GM23338 (cell line): ENCODE measurements around the gene PMCH.

ENCODE experiments used
- CREB1 ChIP-seq: fragments of 250-450 bp; sonication (Bioruptor Pico); IDR thresholded peaks from 2 replicates; pipeline ENCODE4 v1.5.0; 2020; ENCODE audit warnings: low read depth, mild to moderate bottlenecking, moderate library complexity
- POLR2AphosphoS5 ChIP-seq: IDR thresholded peaks from 2 replicates; pipeline ENCODE4 v1.6.1; 2016; ENCODE audit warnings: antibody characterized with exemption, low read depth
- TF ChIP-seq, protein P1 (sequence below), 2 experiments: fragments of 200-600 bp in 1 of 2; sonication (generic) in 1 of 2; conservative IDR thresholded peaks; 2 replicates each; pipeline versions ENCODE4 v1.5.1 to v1.6.1; 2016 to 2017; ENCODE audit warnings: antibody characterized with exemption in 2 of 2, low read depth in 2 of 2, mild to moderate bottlenecking in 2 of 2, moderate library complexity in 1 of 2

DNA sequence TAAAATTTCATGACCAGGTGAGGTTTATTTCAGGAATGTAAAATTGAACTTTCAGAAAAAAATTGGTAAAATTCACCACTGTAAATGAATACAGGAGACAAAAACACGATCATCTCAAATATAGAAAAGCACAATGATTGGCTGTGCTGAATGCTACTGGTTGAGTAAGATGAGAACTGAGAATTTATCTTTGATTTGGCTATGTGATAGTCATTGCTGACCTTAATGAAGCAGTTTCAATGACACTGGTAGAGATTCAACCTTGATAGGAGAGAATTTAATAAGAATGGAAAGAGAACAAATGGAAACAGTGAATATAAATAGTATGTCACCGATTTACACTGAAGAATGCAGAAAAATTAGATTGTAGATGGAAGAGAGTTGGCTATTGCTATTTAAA is 6.4 kb upstream of the PMCH start:
- TF ChIP-seq CREB1 (CRISPR knock-in tag) (no peak), POLR2AphosphoS5 (no peak)
- TF ChIP-seq, protein P1, sequence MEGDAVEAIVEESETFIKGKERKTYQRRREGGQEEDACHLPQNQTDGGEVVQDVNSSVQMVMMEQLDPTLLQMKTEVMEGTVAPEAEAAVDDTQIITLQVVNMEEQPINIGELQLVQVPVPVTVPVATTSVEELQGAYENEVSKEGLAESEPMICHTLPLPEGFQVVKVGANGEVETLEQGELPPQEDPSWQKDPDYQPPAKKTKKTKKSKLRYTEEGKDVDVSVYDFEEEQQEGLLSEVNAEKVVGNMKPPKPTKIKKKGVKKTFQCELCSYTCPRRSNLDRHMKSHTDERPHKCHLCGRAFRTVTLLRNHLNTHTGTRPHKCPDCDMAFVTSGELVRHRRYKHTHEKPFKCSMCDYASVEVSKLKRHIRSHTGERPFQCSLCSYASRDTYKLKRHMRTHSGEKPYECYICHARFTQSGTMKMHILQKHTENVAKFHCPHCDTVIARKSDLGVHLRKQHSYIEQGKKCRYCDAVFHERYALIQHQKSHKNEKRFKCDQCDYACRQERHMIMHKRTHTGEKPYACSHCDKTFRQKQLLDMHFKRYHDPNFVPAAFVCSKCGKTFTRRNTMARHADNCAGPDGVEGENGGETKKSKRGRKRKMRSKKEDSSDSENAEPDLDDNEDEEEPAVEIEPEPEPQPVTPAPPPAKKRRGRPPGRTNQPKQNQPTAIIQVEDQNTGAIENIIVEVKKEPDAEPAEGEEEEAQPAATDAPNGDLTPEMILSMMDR (conservative IDR thresholded peaks at IDR 0.05; ENCODE audit: low read depth in 2 of 2) = no peak
